PC-9 (cell line): Measurements from ENCODE around the gene NID2. TPM values are rescaled to one million over a fixed set of nuclear protein-coding genes. Genes with fewer than 3 reads are reported as not detected.

Experiments
- BruUV-seq: library from RNA; stranded (reverse); fragments of 400-500 nt; replicated peaks from 2 replicates; lab custom pipeline; 2021; lab: Mats Ljungman, UMichigan
- CTCF ChIA-PET: fragments of 300-600 bp; sonication (Branson Sonifier 250); formaldehyde crosslinking; loops from one replicate; lab custom pipeline; 2022; ENCODE audit warnings: antibody characterized with exemption; lab: Charles Lee
- POLR2A ChIA-PET: fragments of 300-600 bp; sonication (Branson Sonifier 250); formaldehyde crosslinking; loops from one replicate; lab custom pipeline; 2022; ENCODE audit warnings: antibody characterized with exemption; ENCODE audit not compliant: unreplicated experiment; lab: Charles Lee
- DNase-seq, 2 experiments: peaks; one replicate each; pipeline versions ENCODE4 v3.0.0 to v3.0.0-alpha.2; 2015 to 2022; ENCODE audit warnings: mixed read lengths in 1 of 2
- H2AFZ ChIP-seq: fragments of 200-600 bp; sonication (generic); 2 replicates; pipeline ENCODE4 v1.8.1; 2017; ENCODE audit warnings: antibody characterized with exemption
- H3F3A ChIP-seq: fragments of 200-600 bp; sonication (generic); 2 replicates; pipeline ENCODE4 v1.8.1; 2017; ENCODE audit warnings: antibody characterized with exemption, mild to moderate bottlenecking, low read depth; ENCODE audit not compliant: insufficient read depth
- H3K27ac ChIP-seq: fragments of 200-600 bp; sonication (generic); 2 replicates; pipeline ENCODE4 v1.6.1; 2016; ENCODE audit warnings: mixed run types
- H3K27me3 ChIP-seq: fragments of 200-600 bp; sonication (generic); 2 replicates; pipeline ENCODE4 v1.6.1; 2016; ENCODE audit warnings: low read depth, mixed run types; ENCODE audit not compliant: insufficient read depth
- H3K36me3 ChIP-seq: fragments of 200-600 bp; sonication (generic); 2 replicates; pipeline ENCODE4 v1.6.1; 2016; ENCODE audit warnings: low read depth, mixed run types
- H3K4me1 ChIP-seq: fragments of 200-600 bp; sonication (generic); replicated peaks from 2 replicates; pipeline ENCODE4 v1.6.1; 2016; ENCODE audit warnings: mixed run types; ENCODE audit not compliant: insufficient read depth
- H3K4me2 ChIP-seq: fragments of 200-600 bp; sonication (generic); 2 replicates; pipeline ENCODE4 v1.6.1; 2017; ENCODE audit warnings: mixed run types
- H3K4me3 ChIP-seq: fragments of 200-600 bp; sonication (generic); 2 replicates; pipeline ENCODE4 v1.6.1; 2016; ENCODE audit warnings: mixed run types
- H3K79me2 ChIP-seq: fragments of 200-600 bp; sonication (generic); 2 replicates; pipeline ENCODE4 v1.6.1; 2017; ENCODE audit warnings: low read depth, mixed run types
- H3K9me2 ChIP-seq: fragments of 200-600 bp; sonication (generic); 2 replicates; pipeline ENCODE4 v1.8.1; 2017; ENCODE audit warnings: mild to moderate bottlenecking; ENCODE audit not compliant: insufficient read depth
- H3K9me3 ChIP-seq: fragments of 200-600 bp; sonication (generic); 2 replicates; pipeline ENCODE4 v1.8.1; 2016; ENCODE audit warnings: low read depth; ENCODE audit not compliant: insufficient read depth
- H4K20me1 ChIP-seq: fragments of 200-600 bp; sonication (generic); 2 replicates; pipeline ENCODE4 v1.8.1; 2017; ENCODE audit not compliant: insufficient read depth
- CTCF ChIP-seq: fragments of 200-600 bp; sonication (generic); conservative IDR thresholded peaks from 2 replicates; pipeline ENCODE4 v1.6.1; 2017; ENCODE audit warnings: mixed run types, antibody characterized with exemption, mild to moderate bottlenecking, moderate library complexity
- EZH2 ChIP-seq: fragments of 200-600 bp; sonication (generic); IDR thresholded peaks from 2 replicates; pipeline ENCODE4 v1.8.0; 2017; ENCODE audit warnings: antibody characterized with exemption, low read depth
- intact Hi-C: fragments of 100-400 bp; cut with micrococcal nuclease; formaldehyde crosslinking; loops from one replicate; pipeline ENCODE4 v1.10.0; 2022; ENCODE audit not compliant: unreplicated experiment
- total RNA-seq: library from RNA; stranded (reverse); gene quantifications from 2 replicates; pipeline ENCODE4 v1.2.3, GENCODE V29; 2021

The NID2 gene
- total RNA-seq, 1 experiment from 2014 or later, result 0.11 TPM

GRCh38 chr14:52080808-52081755, 12.2 kb upstream of the NID2 start:
- no peaks in the 10 kb centered on the region for H3K27me3 ChIP-seq
- no peaks in the 10 kb centered on the region for H4K20me1 ChIP-seq
- H3K4me3 ChIP-seq, result no peak overlapping the region
- intact Hi-C loops, result no loop called here
- no peaks in the 10 kb centered on the region for H3K79me2 ChIP-seq
- no peaks in the 10 kb centered on the region for H3K36me3 ChIP-seq
- no peak overlapping the region; the same call in 1 of the 2 replicates for H2AFZ ChIP-seq
- peak overlapping the region; percentile 55 for H3K4me2 ChIP-seq
- no peaks in the 10 kb centered on the region for H3K9me2 ChIP-seq
- H3K4me1 ChIP-seq, result peaks cover 60% of the 10 kb centered on the region
- peaks cover 36% of the 10 kb centered on the region for H3F3A ChIP-seq
- BruUV-seq, result TSS peak; percentile 88
- peak; percentile 59 to 82 for DNase-seq
- TF ChIP-seq CTCF (no peak), EZH2 (no peak)
- ChIA-PET POLR2A (interaction anchor here (0.6 to 1.8 kb wide), 5 partner anchors 36 to 625 kb away, joined by 3 to 12 read pairs (median 5); no protein-coding TSS in a partner anchor), CTCF (interaction anchor here (0.6 to 1.5 kb wide), 2 partner anchors 44 to 86 kb away, joined by 6 to 8 read pairs; no protein-coding TSS in a partner anchor)
- peak overlapping the region; percentile 87 for H3K27ac ChIP-seq
- H3K9me3 ChIP-seq, result no peaks in the 10 kb centered on the region

GRCh38 chr14:52080158-52080800, 11.4 kb upstream of the NID2 start:
- Histone ChIP-seq H3K27me3 (no peaks in the 10 kb centered on the region), H3K4me1 (peaks cover 61% of the 10 kb centered on the region), H3K27ac (peak overlapping the region; percentile 87), H2AFZ (peak overlapping the region; percentile 36), H3F3A (peaks cover 36% of the 10 kb centered on the region), H3K9me2 (no peaks in the 10 kb centered on the region), H3K79me2 (no peaks in the 10 kb centered on the region), H3K36me3 (no peaks in the 10 kb centered on the region), H4K20me1 (no peaks in the 10 kb centered on the region), H3K9me3 (no peaks in the 10 kb centered on the region), H3K4me2 (peak overlapping the region; percentile 55), H3K4me3 (no peak overlapping the region)
- ChIA-PET POLR2A (interaction anchor here (0.6 to 1.8 kb wide), 5 partner anchors 35 to 626 kb away, joined by 3 to 12 read pairs (median 5); no protein-coding TSS in a partner anchor), CTCF (interaction anchor here (1.5 kb wide), 1 partner anchor 45 kb away, joined by 8 read pairs; no protein-coding TSS in a partner anchor)
- peak; percentile 54 to 58 for DNase-seq
- no peak for TF ChIP-seq CTCF
- BruUV-seq, result TSS peak; percentile 29
- intact Hi-C loops, result no loop called here

- H3K36me3 ChIP-seq, result no peaks in the 10 kb centered on the region
- TF ChIP-seq CTCF (no peak), EZH2 (no peak)
- intact Hi-C loops, result loop anchor here (5.0 to 10.0 kb wide), 2 partner anchors 65 to 87 kb away; no protein-coding TSS in a partner anchor
- H3F3A ChIP-seq, result peaks cover 36% of the 10 kb centered on the region
- H4K20me1 ChIP-seq, result no peaks in the 10 kb centered on the region
- BruUV-seq, result no TSS peak
- POLR2A ChIA-PET, result interaction anchor here (0.7 to 1.8 kb wide), 3 partner anchors 34 to 1106 kb away, joined by 6 to 12 read pairs (median 12); no protein-coding TSS in a partner anchor
- peak overlapping the region; percentile 55 for H3K4me2 ChIP-seq
- peak overlapping the region; percentile 36; the same call in 1 of the 2 replicates for H2AFZ ChIP-seq
- CTCF ChIA-PET, result no interaction called here
- H3K4me3 ChIP-seq, result no peak overlapping the region
- H3K9me2 ChIP-seq, result no peaks in the 10 kb centered on the region
- no peaks in the 10 kb centered on the region for H3K79me2 ChIP-seq
- peak; percentile 9 to 69 for DNase-seq
- peaks cover 61% of the 10 kb centered on the region for H3K4me1 ChIP-seq
- H3K27me3 ChIP-seq, result no peaks in the 10 kb centered on the region
- peak overlapping the region; percentile 87 for H3K27ac ChIP-seq
- no peaks in the 10 kb centered on the region for H3K9me3 ChIP-seq
Measured at GRCh38 chr14:52079239-52079959, 10.5 kb upstream of the NID2 start.
